ENCODE results near the gene PRLHR.

PRLHR gene

DNA sequence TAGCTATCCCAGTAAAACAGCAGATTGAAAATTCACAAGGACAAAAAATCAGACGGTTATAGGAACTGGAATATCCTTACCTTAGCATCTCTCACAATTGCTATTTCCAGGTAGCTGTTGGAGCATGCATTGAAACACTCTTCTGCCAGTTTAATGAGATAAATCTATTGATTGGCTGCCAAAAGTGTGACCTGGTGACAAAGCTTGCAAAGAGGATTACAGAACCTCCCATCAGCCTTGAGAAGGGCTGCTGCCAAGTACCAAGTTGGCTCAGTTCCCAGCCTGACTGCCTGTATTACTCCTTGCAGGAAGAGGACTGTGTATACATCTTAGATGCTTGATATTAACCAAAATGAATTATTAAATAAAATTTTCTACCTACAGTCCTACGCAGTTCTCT, 5.1 kb downstream of the PRLHR start:
- no peak for DNase-seq (ENCODE audit: low spot score)
- Histone ChIP-seq H3K27ac (no peak overlapping the region), H3K4me3 (no peak overlapping the region)
- TF ChIP-seq, protein P1, sequence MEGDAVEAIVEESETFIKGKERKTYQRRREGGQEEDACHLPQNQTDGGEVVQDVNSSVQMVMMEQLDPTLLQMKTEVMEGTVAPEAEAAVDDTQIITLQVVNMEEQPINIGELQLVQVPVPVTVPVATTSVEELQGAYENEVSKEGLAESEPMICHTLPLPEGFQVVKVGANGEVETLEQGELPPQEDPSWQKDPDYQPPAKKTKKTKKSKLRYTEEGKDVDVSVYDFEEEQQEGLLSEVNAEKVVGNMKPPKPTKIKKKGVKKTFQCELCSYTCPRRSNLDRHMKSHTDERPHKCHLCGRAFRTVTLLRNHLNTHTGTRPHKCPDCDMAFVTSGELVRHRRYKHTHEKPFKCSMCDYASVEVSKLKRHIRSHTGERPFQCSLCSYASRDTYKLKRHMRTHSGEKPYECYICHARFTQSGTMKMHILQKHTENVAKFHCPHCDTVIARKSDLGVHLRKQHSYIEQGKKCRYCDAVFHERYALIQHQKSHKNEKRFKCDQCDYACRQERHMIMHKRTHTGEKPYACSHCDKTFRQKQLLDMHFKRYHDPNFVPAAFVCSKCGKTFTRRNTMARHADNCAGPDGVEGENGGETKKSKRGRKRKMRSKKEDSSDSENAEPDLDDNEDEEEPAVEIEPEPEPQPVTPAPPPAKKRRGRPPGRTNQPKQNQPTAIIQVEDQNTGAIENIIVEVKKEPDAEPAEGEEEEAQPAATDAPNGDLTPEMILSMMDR (IDR thresholded peaks at IDR 0.05), result no peak

DNA sequence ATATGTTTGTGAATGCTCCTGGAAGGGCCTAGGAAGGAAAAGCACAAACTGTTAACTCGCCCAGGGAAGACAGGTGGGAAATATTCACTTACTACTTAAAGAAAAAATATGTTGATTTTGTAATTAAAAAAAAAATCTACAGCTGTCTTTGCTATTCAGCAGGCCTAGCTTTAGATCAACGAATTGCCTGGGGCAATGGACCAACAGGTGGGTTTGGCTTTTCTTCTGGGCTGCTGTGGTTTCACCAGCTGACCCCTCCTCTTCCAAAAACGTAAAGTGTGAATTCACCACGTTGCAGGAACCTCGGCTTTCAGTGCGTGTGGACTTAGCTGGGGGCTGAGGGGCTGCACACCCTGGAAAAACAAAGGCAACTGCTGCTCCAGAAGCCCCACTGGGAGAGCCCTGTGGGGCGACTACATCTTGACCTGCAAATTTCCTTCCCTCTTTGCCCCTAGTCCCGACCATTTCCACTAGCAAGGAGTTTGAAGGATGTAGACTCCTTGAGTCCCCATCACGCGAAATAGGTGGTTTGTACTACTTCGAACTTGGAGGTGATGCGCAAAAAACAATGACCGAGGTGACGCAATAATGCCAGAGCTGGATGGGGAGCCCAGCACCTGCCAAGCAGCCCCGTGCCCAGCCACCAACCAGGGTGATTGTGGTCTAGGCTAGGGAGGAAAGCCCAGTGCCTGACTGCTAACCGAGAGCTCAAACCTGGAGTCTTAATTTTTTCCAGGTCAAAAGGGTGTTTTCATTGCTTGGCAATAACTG, 7.4 kb downstream of the PRLHR start:
- no peak overlapping the region for H3K27ac ChIP-seq

GRCh38 chr10:118586911-118587310, 8.5 kb downstream of the PRLHR start:
- DNase-seq (ENCODE audit: low spot score), result no peak
- TF ChIP-seq, protein P1 (IDR thresholded peaks at IDR 0.05), result no peak
- Histone ChIP-seq H3K27ac (no peak overlapping the region), H3K4me3 (no peak overlapping the region)

More for the DNA sequence above, 7.4 kb downstream of the PRLHR start:
- no peak overlapping the region for H3K4me3 ChIP-seq
- TF ChIP-seq, protein P1 (IDR thresholded peaks at IDR 0.05), result no peak
- no peak for DNase-seq (ENCODE audit: low spot score)

DNA sequence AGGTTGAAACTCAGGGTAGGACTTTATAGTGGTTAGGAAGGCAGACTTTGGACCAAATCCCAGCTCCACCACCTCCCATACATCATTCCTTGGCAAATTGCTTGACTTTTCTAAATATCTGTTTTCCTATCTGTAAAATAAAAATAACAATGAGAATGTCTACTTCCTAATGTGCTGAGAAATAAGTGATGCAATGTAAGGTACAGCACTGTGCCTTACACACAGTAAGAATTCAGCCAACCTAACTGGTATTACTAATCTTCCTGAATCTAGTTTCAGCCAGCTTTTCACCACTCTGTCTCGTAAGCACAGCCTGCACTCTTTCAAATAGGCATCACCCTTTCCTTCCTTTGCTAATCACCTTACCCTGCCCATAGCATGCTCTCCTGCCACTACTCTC, 9.7 kb downstream of the PRLHR start:
- DNase-seq (ENCODE audit: low spot score), result no peak
- TF ChIP-seq, protein P1 (IDR thresholded peaks at IDR 0.05), result no peak
- Histone ChIP-seq H3K4me3 (no peak overlapping the region), H3K27ac (no peak overlapping the region)

GRCh38 chr10:118585234-118585633, 10.2 kb downstream of the PRLHR start:
- no peak for DNase-seq (ENCODE audit: low spot score)
- Histone ChIP-seq H3K4me3 (no peak overlapping the region), H3K27ac (no peak overlapping the region)
- TF ChIP-seq, protein P1 (IDR thresholded peaks at IDR 0.05), result no peak

- TF ChIP-seq, protein P1 (IDR thresholded peaks at IDR 0.05), result no peak
- no peak for DNase-seq (ENCODE audit: low spot score)
- Histone ChIP-seq H3K27ac (no peak overlapping the region), H3K4me3 (no peak overlapping the region)
Observed at GRCh38 chr10:118584181-118584954, 11.1 kb downstream of the PRLHR start.
